Lung (tissue), 12 donors: ENCODE measurements around the gene SUMO3. TPM values are rescaled to one million over a fixed set of nuclear protein-coding genes. Genes with fewer than 3 reads are reported as not detected.

Experiments
- ATAC-seq: fragments of 200-7000 bp; cut with Tn5 transposase; one replicate; pipeline ENCODE4 v1.9.1; 2020; ENCODE audit warnings: moderate number of reproducible peaks; ENCODE audit not compliant: insufficient read depth, low FRiP score
- DNase-seq, 3 donors: peaks; one replicate each; pipeline ENCODE4 v3.0.0-alpha.2; 2013 to 2017
- H3K27ac ChIP-seq, 2 donors: one replicate each; pipeline ENCODE4 v1.5.1; 2013; ENCODE audit warnings: mild to moderate bottlenecking in 2 of 2, moderate library complexity in 2 of 2, control low read depth in 1 of 2, inconsistent platforms in 1 of 2, low read depth in 1 of 2, low read length in 1 of 2
- H3K27me3 ChIP-seq, 3 donors: one replicate each; pipeline ENCODE4 v1.5.1; 2013; ENCODE audit warnings: low read length in 2 of 3; ENCODE audit not compliant: control insufficient read depth in 3 of 3, insufficient read depth in 3 of 3
- H3K36me3 ChIP-seq, 4 donors: one replicate each; pipeline ENCODE4 v1.5.1; 2013; ENCODE audit warnings: low read length in 4 of 4, mild to moderate bottlenecking in 1 of 4, moderate library complexity in 1 of 4; ENCODE audit not compliant: control insufficient read depth in 4 of 4, insufficient read depth in 4 of 4
- H3K4me1 ChIP-seq, 5 donors: one replicate each; pipeline ENCODE4 v1.5.1; 2013; ENCODE audit warnings: low read length in 5 of 5, mild to moderate bottlenecking in 2 of 5, moderate library complexity in 1 of 5; ENCODE audit not compliant: control insufficient read depth in 5 of 5, insufficient read depth in 5 of 5
- H3K4me3 ChIP-seq: one replicate; pipeline ENCODE4 v1.5.1; 2013; ENCODE audit warnings: mild to moderate bottlenecking, control low read depth, moderate library complexity
- H3K9ac ChIP-seq, 2 donors: one replicate each; pipeline ENCODE4 v1.5.1; 2013; ENCODE audit warnings: low read length in 2 of 2, control low read depth in 1 of 2; ENCODE audit not compliant: insufficient read depth in 1 of 2
- H3K9me3 ChIP-seq, 4 donors: one replicate each; pipeline ENCODE4 v1.5.1; 2013; ENCODE audit warnings: low read length in 3 of 4, mild to moderate bottlenecking in 1 of 4, moderate library complexity in 1 of 4; ENCODE audit not compliant: control insufficient read depth in 4 of 4, insufficient read depth in 3 of 4
- CTCF ChIP-seq: IDR thresholded peaks from 2 replicates; pipeline ENCODE4 v1.5.1; 2012; ENCODE audit warnings: mild to moderate bottlenecking; ENCODE audit errors: control extremely low read depth, extremely low read depth
- WGBS, 2 donors: extraction: QIAGEN DNeasy Blood & Tissue Kit; methylation state at CpG; one replicate each; pipeline ENCODE4 v1.1.7; 2013; 5-methylcytosine and 5-hydroxymethylcytosine counted together
- polyA plus RNA-seq, 2 donors: library from polyadenylated mRNA; stranded (reverse); fragments of 200-250 nt; gene quantifications; one replicate each; pipeline ENCODE4 v1.2.1, GENCODE V29; 2013
- total RNA-seq, 2 donors: library from RNA; depleted of rRNA in 1 of 2; stranded (reverse); fragments of >200 nt in 1 of 2; gene quantifications; one replicate each; pipeline ENCODE4 v1.2.1, GENCODE V29; 2014 to 2021
- donor health status: control.
- donor health status: control.
- donor health status: Bipolar disorder and iron deficiency.
- donor health status: healthy.
- donor health status: DM: yes; HTN: yes; CAD: no.

SUMO3 gene
- total and polyA plus RNA-seq, 4 donors = 40.4 to 96.4 (median 66.0) TPM

- Histone ChIP-seq H3K36me3 (no peaks in the 10 kb centered on the region), H3K4me3 (no peak overlapping the region), H3K9ac (no peak overlapping the region), H3K9me3 (peaks cover 0 to 6% (median 1%) of the 10 kb centered on the region in 4 donors), H3K27me3 (no peaks in the 10 kb centered on the region), H3K27ac (no peak overlapping the region), H3K4me1 (peaks cover 0 to 23% (median 0%) of the 10 kb centered on the region in 5 donors)
- no peak for TF ChIP-seq CTCF
- 95 to 97% methylated on average over 8 of the region's 8 CpGs for WGBS, 2 donors
- ATAC-seq (no peak), DNase-seq (no peak)
Measured at GRCh38 chr21:44758141-44758561, 59.7 kb downstream of the SUMO3 start.

GRCh38 chr21:44757731-44758130, 60.1 kb downstream of the SUMO3 start:
- Histone ChIP-seq H3K27ac (no peak overlapping the region), H3K4me3 (no peak overlapping the region), H3K36me3 (no peaks in the 10 kb centered on the region), H3K9me3 (peaks cover 0 to 6% (median 1%) of the 10 kb centered on the region in 4 donors), H3K4me1 (peaks cover 0 to 22% (median 0%) of the 10 kb centered on the region in 5 donors), H3K27me3 (no peaks in the 10 kb centered on the region), H3K9ac (no peak overlapping the region)
- DNase-seq (no peak), ATAC-seq (no peak)
- WGBS, 2 donors = 93 to 95% methylated on average over 6 of the region's 6 CpGs
- TF ChIP-seq CTCF = no peak

GRCh38 chr21:44756423-44757185, 61.3 kb downstream of the SUMO3 start:
- WGBS, 2 donors = 88 to 94% methylated on average over 23 of the region's 23 CpGs

More at GRCh38 chr21:44756423-44757185, 61.3 kb downstream of the SUMO3 start:
- Histone ChIP-seq H3K9ac (no peak overlapping the region), H3K4me1 (peaks cover 0 to 23% (median 0%) of the 10 kb centered on the region in 5 donors), H3K9me3 (peaks cover 0 to 6% (median 1%) of the 10 kb centered on the region in 4 donors), H3K27ac (no peak overlapping the region), H3K36me3 (no peaks in the 10 kb centered on the region), H3K27me3 (no peaks in the 10 kb centered on the region), H3K4me3 (no peak overlapping the region)
- no peak for DNase-seq
- no peak for TF ChIP-seq CTCF
- no peak for ATAC-seq

Other genes with a start within 250 kb of the SUMO3 start
- gene KRTAP10-4, start 244.3 kb downstream of the SUMO3 start, total RNA-seq = not detected
- gene KRTAP10-4, start 244.3 kb downstream of the SUMO3 start, polyA plus RNA-seq = not detected
- gene KRTAP10-5, start 237.5 kb downstream of the SUMO3 start, total RNA-seq = not detected
- gene KRTAP10-5, start 237.5 kb downstream of the SUMO3 start, polyA plus RNA-seq = not detected
- not detected for gene KRTAP10-6, start 225.6 kb downstream of the SUMO3 start, total RNA-seq
- gene KRTAP10-6, start 225.6 kb downstream of the SUMO3 start, polyA plus RNA-seq = not detected
- not detected for gene KRTAP10-7, start 217.5 kb downstream of the SUMO3 start, total RNA-seq
- gene KRTAP10-7, start 217.5 kb downstream of the SUMO3 start, polyA plus RNA-seq = not detected
- gene KRTAP10-8, start 206.0 kb downstream of the SUMO3 start, total RNA-seq = not detected
- not detected for gene KRTAP10-8, start 206.0 kb downstream of the SUMO3 start, polyA plus RNA-seq
- gene KRTAP10-9, start 191.0 kb downstream of the SUMO3 start, total RNA-seq = not detected
- not detected for gene KRTAP10-9, start 191.0 kb downstream of the SUMO3 start, polyA plus RNA-seq
- not detected for gene KRTAP10-10, start 180.7 kb downstream of the SUMO3 start, total RNA-seq
- not detected for gene KRTAP10-10, start 180.7 kb downstream of the SUMO3 start, polyA plus RNA-seq
- gene KRTAP10-11, start 171.6 kb downstream of the SUMO3 start, total RNA-seq = not detected
- not detected for gene KRTAP10-11, start 171.6 kb downstream of the SUMO3 start, polyA plus RNA-seq
- gene KRTAP12-4, start 163.4 kb downstream of the SUMO3 start, total RNA-seq = not detected
- gene KRTAP12-4, start 163.4 kb downstream of the SUMO3 start, polyA plus RNA-seq = not detected
- gene KRTAP12-3, start 160.1 kb downstream of the SUMO3 start, total RNA-seq = not detected
- gene KRTAP12-3, start 160.1 kb downstream of the SUMO3 start, polyA plus RNA-seq = not detected
- gene KRTAP12-2, start 151.1 kb downstream of the SUMO3 start, total RNA-seq = not detected
- not detected for gene KRTAP12-2, start 151.1 kb downstream of the SUMO3 start, polyA plus RNA-seq
- gene KRTAP12-1, start 135.9 kb downstream of the SUMO3 start, total RNA-seq = not detected
- not detected for gene KRTAP12-1, start 135.9 kb downstream of the SUMO3 start, polyA plus RNA-seq
- not detected for gene KRTAP10-12, start 120.9 kb downstream of the SUMO3 start, total RNA-seq
- gene KRTAP10-12, start 120.9 kb downstream of the SUMO3 start, polyA plus RNA-seq = not detected
- gene TSPEAR, start 106.5 kb downstream of the SUMO3 start, total RNA-seq = 1 to 10 TPM in 1 of 2 donors, under 1 TPM in 1; 0.43 to 2.1 TPM
- gene TSPEAR, start 106.5 kb downstream of the SUMO3 start, polyA plus RNA-seq = under 1 TPM; 0.02 to 0.12 TPM
- gene UBE2G2, start 16.2 kb downstream of the SUMO3 start, total RNA-seq = 10 to 100 TPM; 87.0 to 93.2 TPM
- gene UBE2G2, start 16.2 kb downstream of the SUMO3 start, polyA plus RNA-seq = 10 to 100 TPM; 35.6 to 48.0 TPM
- 100 to 1,000 TPM; 243 to 247 TPM for gene PTTG1IP, start 55.6 kb upstream of the SUMO3 start, total RNA-seq
- 100 to 1,000 TPM; 139 to 209 TPM for gene PTTG1IP, start 55.6 kb upstream of the SUMO3 start, polyA plus RNA-seq
- 100 to 1,000 TPM in 1 of 2 donors, 10 to 100 TPM in 1; 52.9 to 246 TPM for gene ITGB2, start 102.8 kb upstream of the SUMO3 start, total RNA-seq
- 100 to 1,000 TPM; 128 to 376 TPM for gene ITGB2, start 102.8 kb upstream of the SUMO3 start, polyA plus RNA-seq
- 10 to 100 TPM; 10.3 to 36.9 TPM for gene SLX9, start 122.0 kb upstream of the SUMO3 start, total RNA-seq
- gene SLX9, start 122.0 kb upstream of the SUMO3 start, polyA plus RNA-seq = 10 to 100 TPM; 23.9 to 30.1 TPM